Measurements from ENCODE around the gene PDE3A.
A peak's percentile ranks its signal among the peaks of the same experiment; 100 is the strongest.

PDE3A gene

DNA sequence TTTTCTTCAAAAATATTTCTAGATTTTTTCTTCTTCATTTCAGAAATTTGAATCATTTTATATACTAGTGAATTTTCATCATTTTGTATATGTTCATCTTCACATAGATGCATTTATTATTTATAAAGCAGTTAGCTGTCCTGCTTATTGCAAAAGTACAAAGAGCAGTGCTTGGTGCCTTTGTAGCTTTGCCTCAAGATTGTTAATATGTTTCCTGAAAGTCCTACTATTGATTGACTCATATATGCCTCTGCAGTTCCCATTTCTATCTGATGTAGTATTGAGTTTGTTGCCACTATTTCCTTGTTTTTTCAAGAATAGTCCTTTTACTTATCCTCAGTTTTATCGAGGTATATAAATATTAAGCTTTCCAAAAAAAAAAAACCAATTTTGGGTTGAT, 89.7 kb downstream of the PDE3A start:
- no peak for DNase-seq (ENCODE audit: low spot score)

DNA sequence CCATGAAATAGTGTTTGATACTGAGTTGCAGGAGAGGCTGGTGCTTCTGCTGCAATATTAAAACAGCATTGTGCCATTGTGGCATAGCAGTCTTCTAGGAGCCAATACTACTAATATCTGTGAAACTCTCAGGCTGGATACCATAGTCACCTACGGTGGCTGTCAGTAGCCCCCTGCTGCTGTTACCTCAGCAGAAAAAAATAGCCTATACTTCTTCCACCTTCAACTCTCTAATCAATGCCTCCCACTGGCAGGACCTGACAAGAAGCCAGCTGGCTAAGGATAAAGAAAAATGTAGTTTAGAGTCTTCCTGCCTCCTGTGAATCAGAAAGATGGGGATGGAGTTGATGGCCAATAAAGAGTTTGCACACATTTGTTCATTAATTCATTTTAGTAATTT, 91.6 kb downstream of the PDE3A start:
- DNase-seq (ENCODE audit: low spot score), result no peak

DNA sequence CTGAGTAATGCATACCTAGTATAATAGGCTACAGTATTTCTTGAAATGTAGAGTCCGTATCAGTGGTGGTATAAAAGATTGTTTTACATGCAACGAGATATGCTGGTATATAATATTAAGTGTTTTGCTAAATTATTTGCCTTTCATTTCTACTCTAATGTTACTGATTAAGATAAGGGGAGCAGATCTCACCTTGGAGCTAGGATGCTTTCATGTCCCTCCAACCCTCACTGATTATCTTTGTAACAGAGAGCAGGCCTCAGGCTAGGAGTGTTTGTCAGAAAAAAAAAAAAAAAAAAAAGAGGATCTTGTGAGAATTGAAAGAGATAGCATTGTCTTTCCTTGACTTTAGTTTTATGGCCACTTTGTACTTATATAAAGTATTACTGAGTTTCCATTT, 92.6 kb downstream of the PDE3A start:
- no peak for DNase-seq (ENCODE audit: low spot score)

DNA sequence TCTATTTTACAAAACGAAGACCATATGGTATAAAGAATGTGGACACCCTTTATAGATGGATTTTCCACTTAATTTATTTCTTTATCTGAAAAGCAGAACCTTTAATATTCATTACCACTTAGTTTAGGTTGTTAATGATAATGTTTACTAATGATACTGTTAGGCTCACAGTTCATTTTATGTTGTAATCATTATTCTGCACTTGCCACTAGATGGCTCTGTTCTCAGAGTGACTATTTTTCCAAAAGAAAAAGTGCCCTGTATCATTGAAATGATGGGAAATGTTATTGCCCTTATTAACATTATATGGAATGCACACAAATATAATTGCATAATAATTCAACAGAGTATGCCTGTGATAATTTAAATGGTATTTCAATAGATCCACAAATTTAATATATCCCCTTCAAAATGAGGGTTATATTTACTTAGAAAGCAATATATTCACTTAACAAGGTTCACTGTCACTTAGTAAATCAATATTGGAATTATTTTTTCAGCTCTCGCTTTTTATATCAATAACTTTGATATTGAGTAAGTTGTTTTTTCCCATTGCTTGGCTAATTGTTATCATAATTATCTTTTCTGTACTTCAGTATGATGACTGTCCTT, 95.7 kb downstream of the PDE3A start:
- peak; percentile 35 for DNase-seq (ENCODE audit: low spot score)

DNA sequence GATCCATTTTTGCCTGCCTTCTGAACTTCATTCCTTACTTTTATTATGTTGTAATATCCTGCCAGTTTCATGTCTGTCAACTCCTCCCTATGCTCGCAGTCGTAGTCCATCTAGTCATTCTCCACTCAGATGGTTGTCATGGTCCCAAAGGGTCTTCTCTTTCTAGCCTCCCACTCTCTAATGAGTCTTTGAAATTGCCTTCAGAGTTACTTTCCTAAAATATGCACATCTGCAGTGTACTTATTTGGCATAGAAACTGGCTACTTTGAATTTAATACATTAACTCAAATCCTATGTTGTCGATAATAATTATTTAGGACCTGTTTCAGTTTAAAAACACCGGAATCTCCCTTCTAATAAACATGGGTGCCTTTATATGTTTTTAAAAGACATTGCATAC, 101.0 kb downstream of the PDE3A start:
- DNase-seq (ENCODE audit: low spot score), result no peak

DNA sequence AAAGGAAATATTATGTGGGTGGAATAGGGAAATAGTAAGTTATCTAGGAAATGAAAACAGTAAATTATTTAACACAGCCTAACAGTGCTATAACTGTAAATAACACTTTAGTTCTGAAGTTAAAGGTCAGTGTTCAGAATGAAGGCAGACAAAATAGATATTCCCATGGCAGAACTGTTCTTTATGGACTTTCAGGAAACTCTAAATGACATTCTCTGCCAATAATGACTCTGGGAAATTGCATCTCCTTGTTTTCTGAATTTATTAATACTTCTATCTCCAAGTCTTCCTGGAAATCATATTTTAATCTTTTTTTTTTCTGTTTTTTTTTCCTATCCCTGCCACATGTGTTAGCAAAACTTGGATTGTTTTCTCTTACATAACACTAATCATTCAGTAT, 101.4 kb downstream of the PDE3A start:
- no peak for DNase-seq (ENCODE audit: low spot score)

DNA sequence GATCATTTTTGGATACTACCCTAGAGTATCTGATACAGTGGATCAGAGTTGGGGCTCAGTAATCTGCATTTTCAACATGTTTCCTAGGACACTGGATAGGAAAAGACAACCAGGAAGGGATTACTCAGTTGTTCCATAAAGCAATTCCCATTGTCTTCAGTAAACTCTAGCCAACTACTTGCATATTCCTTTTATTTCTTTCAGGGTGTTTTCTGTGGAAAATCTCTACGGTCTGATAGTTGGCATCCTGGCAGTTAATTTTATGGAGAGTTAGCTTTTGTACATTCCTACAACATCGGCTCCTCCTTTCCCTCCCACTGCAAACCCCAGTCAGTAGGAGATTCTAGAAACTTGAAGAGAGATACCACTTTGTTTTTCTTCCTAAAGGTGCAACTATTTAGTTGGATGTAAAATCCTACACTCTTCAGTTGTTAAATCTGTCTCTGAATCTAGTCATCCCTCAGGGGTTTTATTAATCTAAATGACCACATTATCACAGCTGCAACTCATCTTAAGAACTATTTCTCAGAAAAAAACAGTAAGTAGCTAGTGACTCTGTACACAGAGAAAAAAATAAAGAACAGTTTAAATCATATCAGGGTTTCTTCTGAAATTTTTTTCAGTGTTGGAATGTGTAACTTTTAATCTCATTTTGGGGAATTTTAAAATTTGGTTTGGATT, 103.9 kb downstream of the PDE3A start:
- no peak for DNase-seq (ENCODE audit: low spot score)

DNA sequence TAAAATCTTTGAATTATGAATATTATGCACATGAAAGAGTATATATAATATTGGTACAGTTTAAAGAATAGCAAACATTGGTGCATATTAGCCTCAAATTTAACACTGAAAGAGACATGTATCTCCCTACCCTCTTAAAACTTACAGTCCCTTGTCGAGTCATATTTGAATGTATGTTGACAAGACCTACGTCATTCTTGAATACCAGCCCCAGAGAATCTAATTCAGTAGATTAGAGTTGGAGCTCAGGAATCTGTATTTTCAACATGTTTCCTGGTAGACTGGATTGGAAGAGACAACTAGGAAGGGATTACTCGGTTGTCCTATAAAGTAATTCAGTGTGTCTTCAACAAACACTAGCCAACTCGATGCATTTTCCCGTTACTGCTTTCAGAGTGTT, 104.8 kb downstream of the PDE3A start:
- no peak for DNase-seq (ENCODE audit: low spot score)

DNA sequence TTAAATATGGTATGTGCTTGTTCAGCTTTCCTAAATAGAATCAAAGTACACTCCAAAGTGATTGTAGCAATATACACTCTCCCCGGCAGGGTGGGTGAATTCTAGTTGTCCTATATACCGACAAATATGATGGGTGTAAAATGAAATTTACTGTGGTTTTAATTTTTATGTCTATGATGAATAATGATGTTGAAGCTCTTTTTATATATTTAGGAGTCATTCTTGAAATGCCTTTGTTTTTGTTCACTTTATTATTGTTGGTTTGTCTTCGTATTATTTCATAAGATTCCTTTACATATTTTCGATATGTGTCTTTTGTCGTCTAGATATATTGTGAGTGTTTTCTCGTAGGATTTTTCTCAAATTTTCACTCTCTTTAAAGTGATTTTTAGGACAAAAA, 105.7 kb downstream of the PDE3A start:
- DNase-seq (ENCODE audit: low spot score), result no peak

DNA sequence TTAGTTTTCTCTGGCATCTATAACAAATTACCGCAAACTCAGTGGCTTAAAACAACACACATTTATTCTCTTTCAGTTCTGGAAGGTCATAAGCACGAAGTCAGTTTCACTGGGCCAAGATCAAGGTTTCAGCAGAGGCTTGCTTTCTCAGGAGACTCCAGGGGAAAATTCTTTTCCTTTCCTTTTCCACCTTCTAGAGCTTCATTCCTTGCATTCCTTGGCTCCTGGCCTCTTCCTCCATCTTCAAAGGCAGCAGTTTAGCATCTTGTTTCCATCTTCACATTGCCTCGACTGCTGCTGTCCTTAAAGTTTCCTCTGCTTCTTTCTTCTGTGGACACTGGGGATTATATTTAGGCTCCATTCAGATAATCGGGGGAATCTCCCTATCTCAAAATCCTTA, 106.1 kb downstream of the PDE3A start:
- no peak for DNase-seq (ENCODE audit: low spot score)

DNA sequence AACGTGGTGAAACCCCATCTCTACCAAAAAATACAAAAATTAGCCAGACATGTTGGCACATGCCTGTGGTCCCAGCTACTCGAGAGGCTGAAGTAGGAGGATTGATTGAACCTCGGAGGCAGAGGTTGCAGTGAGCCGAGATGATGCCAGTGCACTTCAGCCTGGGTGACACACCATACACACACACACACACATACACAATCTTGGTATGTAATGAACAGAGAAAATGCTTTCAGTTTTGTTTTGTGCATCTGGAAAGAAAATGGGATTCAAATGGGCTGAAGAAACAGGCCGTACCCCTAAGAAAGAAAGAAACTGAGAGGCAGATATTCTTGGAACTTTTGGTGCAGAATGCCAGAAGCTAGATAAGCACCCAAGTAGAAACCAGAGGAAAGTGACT, 107.2 kb downstream of the PDE3A start:
- DNase-seq (ENCODE audit: low spot score), result no peak

DNA sequence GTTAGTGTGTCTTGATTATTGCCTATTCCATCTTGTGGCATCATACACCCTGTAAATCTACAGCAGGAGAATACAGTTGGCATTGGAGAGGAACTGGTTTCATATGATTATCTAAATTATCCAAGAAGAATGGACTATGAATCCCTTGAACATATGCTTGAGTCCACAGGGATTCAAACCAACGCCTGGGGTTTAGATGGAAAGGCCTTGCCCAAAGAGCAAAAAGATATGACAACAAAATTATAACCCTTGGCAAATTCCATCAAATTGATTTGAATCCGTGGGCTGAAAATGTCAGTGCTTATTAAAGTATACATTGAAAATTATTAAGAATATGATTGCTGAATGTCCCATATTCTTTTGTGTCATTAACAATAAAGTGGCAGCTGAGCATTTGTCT, 108.2 kb downstream of the PDE3A start:
- DNase-seq (ENCODE audit: low spot score), result no peak

DNA sequence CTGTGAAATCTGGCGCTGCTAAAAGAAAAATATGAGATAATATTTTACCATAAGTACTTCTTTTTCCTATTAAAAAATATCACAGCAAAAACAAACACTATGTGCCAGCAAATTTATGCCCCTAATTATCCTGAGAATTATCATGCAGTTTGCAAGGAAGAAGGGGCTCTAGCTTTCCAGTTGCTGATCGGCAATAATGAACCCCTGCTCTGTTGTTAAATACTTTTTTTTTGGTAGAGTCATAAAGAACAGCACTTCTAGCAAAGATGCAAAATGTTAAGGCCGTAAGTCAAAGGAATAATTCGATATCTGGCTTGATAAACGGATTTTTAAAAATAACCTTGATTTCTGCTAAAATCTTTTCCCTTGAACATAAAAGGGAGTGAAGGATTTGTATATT, 108.9 kb downstream of the PDE3A start:
- no peak for DNase-seq (ENCODE audit: low spot score)

DNA sequence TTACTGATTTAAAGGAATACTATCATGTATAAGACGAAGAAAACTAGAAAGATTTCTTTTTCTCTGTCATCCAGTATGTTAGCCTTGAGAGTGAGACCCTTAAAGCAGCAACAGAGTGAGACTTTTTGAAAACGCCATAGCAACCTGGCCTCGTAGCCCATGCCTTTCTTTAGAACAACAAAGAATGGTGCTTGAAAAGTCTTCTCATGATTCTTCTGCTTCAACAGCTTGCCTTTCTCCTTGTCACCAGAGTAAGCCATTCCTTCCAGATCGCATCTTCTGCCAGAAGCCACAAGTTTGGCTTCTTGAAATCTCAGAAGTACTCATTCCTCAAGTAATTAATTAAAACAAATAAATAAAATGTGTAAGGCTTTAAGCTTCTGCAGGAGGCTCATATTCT, 109.3 kb downstream of the PDE3A start:
- peak; percentile 19 for DNase-seq (ENCODE audit: low spot score)

DNA sequence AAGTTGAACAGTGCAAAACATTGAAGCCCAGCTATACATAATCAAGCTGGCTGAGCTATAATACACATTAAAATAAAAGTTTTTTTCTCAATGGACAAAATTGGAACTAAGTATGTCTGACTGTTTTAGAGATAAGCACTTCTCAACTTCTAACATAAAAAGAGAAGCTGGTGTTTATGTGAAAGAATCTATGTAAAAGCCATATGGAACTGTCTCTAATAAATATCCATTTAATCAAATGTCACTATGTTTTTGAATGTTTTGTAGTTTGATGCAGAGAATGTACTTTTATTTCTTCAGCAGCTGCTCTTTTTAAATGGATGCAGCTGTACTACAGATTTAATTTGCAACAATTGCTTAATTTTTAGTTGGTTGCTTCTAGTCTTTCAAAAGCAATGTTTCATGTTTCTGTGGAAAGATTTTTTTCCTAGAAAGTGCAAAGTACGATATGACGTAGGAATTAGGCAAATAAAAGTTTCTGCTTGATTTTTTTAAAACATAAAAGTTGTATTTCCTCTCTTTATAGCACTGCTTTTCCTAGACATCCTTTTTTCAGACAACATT, 114.2 kb downstream of the PDE3A start:
- no peak for DNase-seq (ENCODE audit: low spot score)

DNA sequence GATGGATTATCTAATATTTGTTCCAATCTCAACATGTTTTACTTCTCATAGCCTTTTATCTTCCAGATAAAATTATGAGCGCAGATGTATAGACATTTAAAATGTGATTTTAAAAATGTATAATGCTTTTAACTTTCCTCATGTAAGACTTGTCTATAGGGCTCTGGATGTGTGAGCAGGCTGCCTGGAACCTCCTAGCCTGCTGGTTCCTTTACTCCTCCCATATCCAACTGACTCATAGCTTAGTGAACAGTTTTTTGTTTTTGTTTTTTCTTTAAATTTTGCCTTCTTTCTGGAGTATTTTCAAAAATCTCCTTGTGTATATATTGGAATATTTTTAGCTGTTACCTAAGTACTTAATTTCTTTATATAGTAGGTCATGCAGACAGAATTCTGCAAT, 115.4 kb downstream of the PDE3A start:
- DNase-seq (ENCODE audit: low spot score), result no peak

DNA sequence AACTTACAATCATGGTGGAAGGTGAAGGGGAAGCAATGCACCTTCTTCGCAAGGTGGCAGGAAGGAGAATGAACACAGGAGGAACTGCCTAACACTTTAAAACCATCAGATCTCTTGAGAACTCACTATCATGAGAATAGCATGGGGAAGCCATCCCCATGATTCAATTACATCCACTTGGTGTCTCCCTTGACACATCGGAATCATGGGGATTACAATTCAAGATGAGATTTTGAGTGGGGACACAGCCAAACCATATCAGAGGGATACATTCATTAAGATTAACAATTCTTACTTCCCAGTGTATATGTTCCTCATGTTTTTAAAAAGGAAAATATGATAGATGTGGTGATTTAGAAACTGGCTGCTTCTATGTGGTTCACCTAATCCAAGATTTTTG, 117.9 kb downstream of the PDE3A start:
- peak; percentile 75 for DNase-seq (ENCODE audit: low spot score)

DNA sequence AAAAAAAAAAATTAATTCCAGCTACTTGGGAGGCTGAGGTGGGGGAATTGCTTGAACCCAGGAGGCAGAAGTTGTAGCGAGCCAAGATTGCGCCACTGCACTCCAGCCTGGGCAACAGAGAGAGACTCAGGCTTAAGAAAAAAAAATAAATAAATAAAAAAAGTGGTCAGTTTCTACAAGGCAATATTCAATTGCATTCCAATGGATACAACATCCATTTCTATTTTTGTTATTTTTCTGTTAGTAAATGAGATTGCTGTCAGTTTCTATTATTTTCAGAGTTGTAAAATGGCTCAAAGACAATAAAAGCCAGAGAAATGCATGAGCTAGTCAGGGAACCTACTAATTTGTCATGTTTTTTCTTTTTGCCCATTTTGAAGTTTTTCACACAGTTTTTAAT, 119.2 kb downstream of the PDE3A start:
- no peak for DNase-seq (ENCODE audit: low spot score)

DNA sequence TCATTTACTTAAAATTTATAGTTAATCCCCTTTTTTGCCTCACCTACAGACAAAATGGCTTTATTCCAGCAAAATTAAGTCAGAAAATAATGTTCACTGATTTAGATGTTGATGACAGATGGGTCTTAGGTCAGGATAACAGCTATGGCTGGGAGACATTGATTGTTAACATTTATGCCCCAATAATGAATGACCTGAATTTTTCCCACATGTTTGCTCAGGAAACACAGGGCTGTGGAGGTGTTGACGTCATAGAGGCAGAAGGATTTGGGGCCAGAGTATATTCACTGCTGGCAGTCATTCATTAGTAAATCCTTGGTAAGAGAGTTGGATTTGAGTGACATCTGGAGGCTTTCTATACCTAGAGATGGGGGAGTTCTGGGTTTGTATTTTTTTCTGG, 121.3 kb downstream of the PDE3A start:
- no peak for DNase-seq (ENCODE audit: low spot score)

DNA sequence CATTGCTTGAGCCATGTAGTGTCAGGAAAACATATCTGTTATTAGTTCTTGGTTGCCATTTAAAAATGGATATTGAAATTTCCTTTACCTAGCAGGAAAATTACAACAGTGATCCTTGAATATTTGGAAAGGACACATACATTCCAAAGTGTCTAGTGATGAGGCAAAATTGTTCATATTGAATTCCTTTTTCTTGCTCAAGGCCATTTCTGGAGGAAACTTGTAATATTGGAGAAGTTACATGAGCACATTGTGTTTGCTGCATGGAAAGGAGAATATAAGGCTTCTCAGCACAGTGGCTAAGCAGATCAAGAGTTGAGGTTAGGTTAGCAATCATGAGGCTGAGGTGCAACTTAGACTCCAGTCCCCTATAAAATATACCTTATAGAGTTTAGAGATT, 121.9 kb downstream of the PDE3A start:
- DNase-seq (ENCODE audit: low spot score), result no peak

DNA sequence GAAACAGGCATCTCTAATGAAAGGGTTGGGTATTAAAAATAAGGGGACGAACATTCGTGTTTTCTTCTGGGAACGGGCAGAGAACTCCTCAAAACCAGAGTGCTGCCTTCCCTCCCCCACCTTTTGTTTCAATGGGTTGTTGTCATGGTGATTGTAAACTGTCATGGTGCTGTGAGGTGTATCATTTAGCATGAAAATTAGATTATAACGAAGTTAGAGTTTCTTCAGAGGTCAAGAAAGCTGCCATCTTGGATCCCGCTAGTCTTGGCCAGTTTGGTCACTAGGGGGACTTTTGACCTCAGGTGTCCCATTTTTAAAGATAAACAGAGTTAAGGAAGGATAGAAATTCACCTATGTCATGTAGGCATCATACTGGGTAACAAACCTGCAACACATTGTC, 123.0 kb downstream of the PDE3A start:
- no peak for DNase-seq (ENCODE audit: low spot score)

DNA sequence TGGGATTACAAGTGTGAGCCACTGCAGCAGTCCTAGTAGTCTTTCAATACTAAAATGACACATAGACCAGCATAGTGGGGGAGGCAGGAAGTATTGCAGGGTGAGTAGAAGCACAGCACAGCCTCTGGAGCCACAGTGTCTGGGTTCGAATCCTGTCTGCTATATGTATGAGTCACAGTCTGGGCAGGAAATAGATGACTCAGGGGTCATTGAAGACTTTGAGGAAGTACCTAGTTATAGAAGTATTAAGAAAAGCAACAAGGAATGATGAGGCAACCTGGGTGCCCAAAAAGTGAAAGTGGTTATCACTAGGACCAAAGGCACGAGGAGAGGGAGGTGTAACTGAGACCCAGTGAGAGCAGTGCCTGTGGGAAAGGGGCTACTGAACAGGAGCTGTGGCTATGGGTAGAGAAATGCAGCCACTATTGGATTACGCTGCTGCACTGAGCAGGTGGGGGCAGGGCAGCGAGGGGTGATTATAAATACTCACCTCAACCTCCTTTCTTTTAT, 124.0 kb downstream of the PDE3A start:
- no peak for DNase-seq (ENCODE audit: low spot score)

DNA sequence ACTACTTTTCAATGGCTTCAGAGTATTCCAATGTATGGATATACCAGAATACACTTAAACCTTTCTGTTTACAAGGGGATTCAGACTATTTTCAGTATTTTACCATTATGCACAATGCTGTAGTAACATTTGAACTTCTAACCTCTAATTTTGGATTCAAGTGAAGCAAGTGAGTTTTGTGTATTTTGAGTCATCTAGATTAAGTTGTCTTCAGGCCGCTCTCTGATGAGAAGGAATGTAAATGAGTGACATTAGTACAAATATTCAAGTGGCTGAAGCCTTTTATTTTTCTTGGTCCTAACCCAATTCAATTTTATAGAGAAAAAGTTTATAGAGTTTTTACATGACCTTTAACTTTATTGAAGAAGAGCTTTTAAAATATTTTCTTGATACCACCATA, 125.6 kb downstream of the PDE3A start:
- DNase-seq (ENCODE audit: low spot score), result no peak

DNA sequence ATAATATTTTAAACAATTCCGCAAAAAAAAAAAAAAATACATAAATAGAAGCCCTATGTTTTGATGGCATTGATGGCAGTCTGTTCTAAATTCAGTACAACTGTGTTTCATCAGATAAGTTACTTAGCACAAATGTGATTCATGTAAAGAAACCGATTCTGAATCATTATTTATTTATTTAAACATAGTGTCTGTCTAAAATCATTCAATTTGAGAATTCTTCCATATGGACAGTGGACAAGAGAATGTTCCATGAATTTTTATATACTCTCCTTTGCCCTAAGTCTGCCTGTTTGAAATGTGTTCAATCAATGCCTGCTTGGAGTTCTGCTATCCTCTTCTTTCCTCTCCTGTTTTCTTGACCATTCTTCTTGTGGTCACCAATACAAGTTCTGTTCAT, 126.5 kb downstream of the PDE3A start:
- DNase-seq (ENCODE audit: low spot score), result no peak
